K562 (cell line): ENCODE results near the gene ERGIC1. TPM values are rescaled to one million over a fixed set of nuclear protein-coding genes. Genes with fewer than 3 reads are reported as not detected.

Source experiments
- POLR2AphosphoS2 ChIP-seq: IDR thresholded peaks from 2 replicates; pipeline ENCODE4 v1.6.1; 2012; ENCODE audit warnings: low read length, improper control_type of control experiment
- SFPQ ChIP-seq: fragments of 200-400 bp; formaldehyde crosslinking; IDR thresholded peaks from 2 replicates; pipeline ENCODE4 v1.6.1; 2017; ENCODE audit warnings: mild to moderate bottlenecking, low read depth, low read length, moderate library complexity
- SIX5 ChIP-seq, 2 experiments: IDR thresholded peaks; 2 replicates each; pipeline ENCODE4 v1.6.1; 2011; ENCODE audit warnings: low read length in 2 of 2, borderline replicate concordance in 1 of 2, low read depth in 1 of 2, mild to moderate bottlenecking in 1 of 2, moderate library complexity in 1 of 2; ENCODE audit not compliant: insufficient read depth in 1 of 2
- ZNF592 ChIP-seq: fragments of 450-650 bp; IDR thresholded peaks from 2 replicates; pipeline ENCODE4 v1.6.1; 2017; ENCODE audit warnings: antibody characterized with exemption, mild to moderate bottlenecking
- polyA plus RNA-seq, 8 experiments: library from polyadenylated mRNA; depleted of rRNA in 4 of 8; stranded (reverse) in 5 of 8; unstranded in 3 of 8; fragments of >200 nt; fragmentation: Nextera tagmentation in 2 of 8; fragmentation: Illumina TruSeq in 1 of 8; extraction: Ambion mirVana in 2 of 8; extraction: Trizol in 1 of 8; gene quantifications; 2 replicates each; pipeline versions ENCODE4 v1.2.1 to v1.2.3, GENCODE V29; 2011 to 2014; ENCODE audit warnings: inconsistent platforms in 1 of 8, missing spikeins in 1 of 8
- total RNA-seq, 7 experiments: library from RNA; depleted of rRNA in 6 of 7; stranded (reverse); fragments of >200 nt in 6 of 7; fragmentation: Illumina TruSeq in 2 of 7; extraction: Trizol in 2 of 7; gene quantifications; 2 replicates each; pipeline versions ENCODE4 v1.2.1 to v1.2.3, GENCODE V29; 2011 to 2021; ENCODE audit warnings: low replicate concordance in 1 of 7

ERGIC1 gene
- total and polyA plus RNA-seq, 9 of the 15 experiments (the other 6 are each of a cell fraction or from before 2014, with no cell fraction given): 5.5 to 68.4 (median 36.4) TPM

GRCh38 chr5:172802112-172802511 lies 31.9 kb upstream of the ERGIC1 start (continued):
- TF ChIP-seq ZNF592 (0 out of 2 replicates have a peak, but pooled peaks have one; percentile 40), SFPQ (no peak), POLR2AphosphoS2 (no peak), SIX5 (IDR thresholded peaks at IDR 0.05; ENCODE audit: borderline replicate concordance in 1 of 2, insufficient read depth in 1 of 2, low read depth in 1 of 2, low read length in 2 of 2) (no peak)
